Bronchial epithelial cell (primary cell): ENCODE data around the gene RFLNA. TPM values are rescaled to one million over a fixed set of nuclear protein-coding genes. Genes with fewer than 3 reads are reported as not detected.

Source experiments
- DNase-seq: peaks from one replicate; pipeline ENCODE4 v3.0.0-alpha.2; 2010; ENCODE audit warnings: low read depth
- FAIRE-seq: peaks from 2 replicates; lab custom pipeline; 2011; peaks lifted over from hg19 to GRCh38; lab: Jason Lieb, UNC
- H3K27me3 ChIP-seq: 2 replicates; pipeline ENCODE4 v1.5.1; 2011; ENCODE audit warnings: low read length; ENCODE audit not compliant: control insufficient read depth, insufficient read depth
- H3K36me3 ChIP-seq: 2 replicates; pipeline ENCODE4 v1.5.1; 2011; ENCODE audit warnings: low read length; ENCODE audit not compliant: control insufficient read depth, insufficient read depth
- H3K4me3 ChIP-seq: 2 replicates; pipeline ENCODE4 v1.5.1; 2011; ENCODE audit warnings: mild to moderate bottlenecking, low read depth, low read length, control low read depth
- total RNA-seq: library from RNA; depleted of rRNA; stranded (reverse); fragments of >200 nt; gene quantifications from 2 replicates; pipeline ENCODE4 v1.2.1, GENCODE V29; 2014
- TF ChIP-seq, protein P1 (sequence below): IDR thresholded peaks from 2 replicates; pipeline ENCODE4 v1.5.1; 2011; ENCODE audit warnings: mild to moderate bottlenecking, moderate library complexity, low read length, control low read depth, inconsistent platforms; ENCODE audit not compliant: insufficient read depth, severe bottlenecking

The RFLNA gene
- total RNA-seq, 1 donor from 2014 or later: not detected

GRCh38 chr12:124356221-124356620 lies 61.3 kb downstream of the RFLNA start:
- TF ChIP-seq, protein P1, sequence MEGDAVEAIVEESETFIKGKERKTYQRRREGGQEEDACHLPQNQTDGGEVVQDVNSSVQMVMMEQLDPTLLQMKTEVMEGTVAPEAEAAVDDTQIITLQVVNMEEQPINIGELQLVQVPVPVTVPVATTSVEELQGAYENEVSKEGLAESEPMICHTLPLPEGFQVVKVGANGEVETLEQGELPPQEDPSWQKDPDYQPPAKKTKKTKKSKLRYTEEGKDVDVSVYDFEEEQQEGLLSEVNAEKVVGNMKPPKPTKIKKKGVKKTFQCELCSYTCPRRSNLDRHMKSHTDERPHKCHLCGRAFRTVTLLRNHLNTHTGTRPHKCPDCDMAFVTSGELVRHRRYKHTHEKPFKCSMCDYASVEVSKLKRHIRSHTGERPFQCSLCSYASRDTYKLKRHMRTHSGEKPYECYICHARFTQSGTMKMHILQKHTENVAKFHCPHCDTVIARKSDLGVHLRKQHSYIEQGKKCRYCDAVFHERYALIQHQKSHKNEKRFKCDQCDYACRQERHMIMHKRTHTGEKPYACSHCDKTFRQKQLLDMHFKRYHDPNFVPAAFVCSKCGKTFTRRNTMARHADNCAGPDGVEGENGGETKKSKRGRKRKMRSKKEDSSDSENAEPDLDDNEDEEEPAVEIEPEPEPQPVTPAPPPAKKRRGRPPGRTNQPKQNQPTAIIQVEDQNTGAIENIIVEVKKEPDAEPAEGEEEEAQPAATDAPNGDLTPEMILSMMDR: no peak
- Histone ChIP-seq H3K36me3 (peaks cover 45% of the 10 kb centered on the region), H3K27me3 (no peaks in the 10 kb centered on the region), H3K4me3 (no peak overlapping the region)
- DNase-seq (no peak), FAIRE-seq (no peak)

GRCh38 chr12:124357616-124358015 lies 62.7 kb downstream of the RFLNA start:
- H3K4me3 ChIP-seq: no peak overlapping the region
- FAIRE-seq (no peak), DNase-seq (no peak)
- H3K36me3 ChIP-seq: peaks cover 42% of the 10 kb centered on the region
- H3K27me3 ChIP-seq: no peaks in the 10 kb centered on the region
- TF ChIP-seq, protein P1: no peak

- Histone ChIP-seq H3K36me3 (peaks cover 41% of the 10 kb centered on the region), H3K27me3 (no peaks in the 10 kb centered on the region), H3K4me3 (no peak overlapping the region)
- TF ChIP-seq, protein P1: no peak
- FAIRE-seq: peak; percentile 66
- DNase-seq: no peak
These were observed 63.7 kb downstream of the RFLNA start for GRCh38 chr12:124358572-124358971.

DNA sequence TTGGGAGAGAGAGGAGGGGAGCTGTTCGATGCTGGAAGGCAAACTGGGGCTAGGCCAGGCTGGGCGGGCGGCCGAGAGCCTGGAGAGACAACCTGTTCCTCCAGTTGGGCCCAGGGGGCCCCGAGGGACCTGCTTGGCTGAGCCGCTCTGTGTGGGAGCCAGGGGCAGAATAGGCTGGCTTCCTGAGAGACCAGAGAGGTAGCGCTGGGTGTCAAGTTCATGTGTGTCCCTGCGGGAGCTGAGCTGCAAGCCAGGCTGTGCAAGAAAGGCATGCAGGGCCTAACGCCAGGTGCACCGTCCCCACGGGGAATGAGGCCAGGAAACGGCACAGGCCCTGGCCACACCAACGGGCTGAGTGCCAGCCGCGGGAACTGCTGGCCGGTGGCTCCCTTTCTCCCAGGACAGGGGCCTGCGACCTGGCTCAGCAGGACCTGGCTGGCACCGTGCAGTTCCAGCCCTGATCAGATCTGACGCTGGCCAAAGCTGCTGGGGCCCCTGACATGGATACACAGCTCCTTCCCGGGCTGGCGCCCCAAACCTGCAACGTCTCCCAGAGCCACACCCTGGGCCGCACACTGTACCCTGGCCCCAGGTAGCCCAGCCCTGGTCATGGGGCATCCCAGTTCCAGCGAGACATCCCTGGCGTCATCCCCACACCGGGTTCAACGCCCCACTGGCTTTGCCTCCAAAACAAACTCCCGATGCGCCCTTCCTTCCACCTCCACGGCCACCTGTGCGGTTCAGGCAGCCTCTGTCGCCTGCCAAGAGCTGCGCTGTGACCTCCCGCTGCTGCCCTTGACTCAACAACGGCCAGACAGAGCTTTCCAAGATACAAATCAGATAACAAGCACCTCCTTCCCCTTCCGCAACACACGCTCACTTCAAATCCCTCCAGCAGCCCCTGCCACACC lies 65.0 kb downstream of the RFLNA start:
- no peaks in the 10 kb centered on the region for H3K27me3 ChIP-seq
- TF ChIP-seq, protein P1: no peak
- FAIRE-seq (no peak), DNase-seq (no peak)
- H3K4me3 ChIP-seq: no peak overlapping the region
- H3K36me3 ChIP-seq: peaks cover 36% of the 10 kb centered on the region

DNA sequence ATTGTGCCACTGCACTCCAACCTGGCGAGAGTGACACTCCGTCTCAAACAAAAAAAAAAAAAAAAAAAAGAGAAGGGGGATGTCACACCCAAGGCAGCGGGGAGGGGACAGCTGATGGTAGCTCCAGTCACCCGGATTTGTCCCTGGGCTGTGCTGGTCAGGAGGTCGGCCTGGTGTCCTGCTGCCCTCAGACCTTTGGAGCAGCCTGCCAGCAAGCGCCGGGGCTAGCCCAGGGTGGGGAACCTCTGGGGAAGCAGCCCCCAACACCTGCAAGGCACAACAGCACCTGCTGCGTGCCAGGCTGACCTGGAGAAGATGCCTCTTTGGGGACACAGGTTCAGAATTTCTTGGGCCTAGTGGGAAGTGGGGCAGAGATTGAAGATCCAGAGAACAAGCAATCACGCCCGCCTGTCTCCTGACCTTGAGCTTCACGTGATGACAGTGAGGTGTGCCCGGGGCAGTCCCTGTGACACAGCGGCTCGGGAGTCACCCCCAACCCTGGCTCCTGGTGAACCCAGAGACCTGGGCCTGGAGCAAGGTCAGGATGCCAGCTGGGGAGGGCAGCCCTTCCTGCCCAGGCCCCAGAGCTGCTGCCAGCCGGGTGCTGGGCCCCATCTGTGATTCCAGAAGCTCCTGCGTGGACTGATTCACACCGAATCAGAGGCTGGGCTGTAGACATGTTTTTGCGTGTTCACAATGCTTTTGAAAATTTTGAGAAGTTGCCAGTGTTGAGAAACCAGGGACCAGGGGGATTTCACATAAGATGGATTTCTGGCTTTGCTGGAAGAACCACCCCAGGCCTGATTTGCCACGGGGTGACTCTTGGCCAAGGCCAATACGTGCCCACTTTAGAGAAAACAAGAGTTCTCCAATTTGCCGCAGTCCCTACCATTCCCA lies 66.4 kb downstream of the RFLNA start:
- Histone ChIP-seq H3K36me3 (peaks cover 29% of the 10 kb centered on the region), H3K4me3 (no peak overlapping the region), H3K27me3 (no peaks in the 10 kb centered on the region)
- DNase-seq (peak; percentile 39), FAIRE-seq (no peak)
- TF ChIP-seq, protein P1: no peak
